Chondrocyte (in vitro differentiated cells): ENCODE measurements around the gene C1orf198. TPM values are rescaled to one million over a fixed set of nuclear protein-coding genes. Genes with fewer than 3 reads are reported as not detected.

Source experiments
- DNase-seq: peaks from one replicate; pipeline ENCODE4 v3.0.0; 2021; ENCODE audit warnings: mixed read lengths, low spot score
- H3K27ac Mint-ChIP-seq: one replicate; pipeline ENCODE4 v1.8.0; 2021; ENCODE audit warnings: mild to moderate bottlenecking, moderate library complexity, mixed read lengths; ENCODE audit not compliant: unreplicated experiment
- H3K27me3 Mint-ChIP-seq: 2 replicates; pipeline ENCODE4 v1.8.0; 2021; ENCODE audit warnings: low read depth, mixed read lengths
- H3K36me3 Mint-ChIP-seq: 2 replicates; pipeline ENCODE4 v1.8.0; 2021; ENCODE audit warnings: low read depth, mixed read lengths
- H3K4me1 Mint-ChIP-seq: 2 replicates; pipeline ENCODE4 v1.8.0; 2021; ENCODE audit warnings: low read depth, mild to moderate bottlenecking, mixed read lengths
- H3K4me3 Mint-ChIP-seq: one replicate; pipeline ENCODE4 v1.8.0; 2021; ENCODE audit warnings: mild to moderate bottlenecking, moderate library complexity, mixed read lengths; ENCODE audit not compliant: unreplicated experiment
- H3K9me3 Mint-ChIP-seq: 2 replicates; pipeline ENCODE4 v1.8.0; 2021; ENCODE audit warnings: low read depth, mixed read lengths
- CTCF ChIP-seq: fragments of 200-600 bp; sonication (generic); IDR thresholded peaks from 2 replicates; pipeline ENCODE4 v1.5.0; 2021; ENCODE audit warnings: antibody characterized with exemption, mild to moderate bottlenecking, moderate library complexity
- long read RNA-seq: library from polyadenylated mRNA; stranded (forward); transcript quantifications from one replicate; pipeline ENCODE4 v2.0.0, GENCODE V29; 2021
- total RNA-seq: library from RNA; stranded (reverse); gene quantifications from 3 replicates; pipeline ENCODE4 v1.2.1, GENCODE V29; 2021

The C1orf198 gene
- total RNA-seq = 474 to 505 TPM (median 492 TPM) in 3 replicates
- long read RNA-seq, transcript C1orf198-201 (4 exons, 3,858 nt) = major isoform, 1,608 of 1,824 reads
- long read RNA-seq, partial matches to known transcripts = 51 of 1,824 reads
- long read RNA-seq, other reads (novel, unspliced or antisense) = 161 of 1,824 reads

- peaks cover 51% of the 10 kb centered on the region for H3K4me1 Mint-ChIP-seq
- peaks cover 37% of the 10 kb centered on the region for H3K36me3 Mint-ChIP-seq
- peak within 1 kb of the TSS; percentile 96 for H3K27ac Mint-ChIP-seq
- peak; percentile 28 for TF ChIP-seq CTCF
- H3K27me3 Mint-ChIP-seq = no peaks in the 10 kb centered on the region
- DNase-seq = no peak
- H3K4me3 Mint-ChIP-seq = peak within 1 kb of the TSS; percentile 86
- H3K9me3 Mint-ChIP-seq = no peaks in the 10 kb centered on the region
Measured at GRCh38 chr1:230867903-230868735, at the start of gene C1orf198. Gene C1orf198 (minus strand): TSS chr1:230868521. CDS start chr1:230868512, 9 bp downstream.

GRCh38 chr1:230917284-230918135 is 49.2 kb upstream of the C1orf198 start:
- Mint-ChIP-seq H3K27ac (peak overlapping the region; percentile 0), H3K9me3 (no peaks in the 10 kb centered on the region), H3K4me1 (peaks cover 28% of the 10 kb centered on the region), H3K36me3 (peaks cover 31% of the 10 kb centered on the region), H3K27me3 (no peaks in the 10 kb centered on the region), H3K4me3 (no peak overlapping the region)
- TF ChIP-seq CTCF = peak; percentile 78
- no peak for DNase-seq

- Mint-ChIP-seq H3K9me3 (no peaks in the 10 kb centered on the region), H3K36me3 (peaks cover 30% of the 10 kb centered on the region), H3K27me3 (no peaks in the 10 kb centered on the region), H3K27ac (no peak overlapping the region), H3K4me1 (peaks cover 26% of the 10 kb centered on the region), H3K4me3 (no peak overlapping the region)
- no peak for TF ChIP-seq CTCF
- no peak for DNase-seq
Measured at GRCh38 chr1:230916587-230917283, 48.4 kb upstream of the C1orf198 start.

- no peak overlapping the region for H3K27ac Mint-ChIP-seq
- no peak for DNase-seq
Measured at GRCh38 chr1:230915078-230915477, 46.8 kb upstream of the C1orf198 start.

More at GRCh38 chr1:230915078-230915477, 46.8 kb upstream of the C1orf198 start:
- peaks cover 37% of the 10 kb centered on the region for H3K4me1 Mint-ChIP-seq
- H3K9me3 Mint-ChIP-seq = no peaks in the 10 kb centered on the region
- H3K27me3 Mint-ChIP-seq = no peaks in the 10 kb centered on the region
- TF ChIP-seq CTCF = no peak
- no peak overlapping the region for H3K4me3 Mint-ChIP-seq
- H3K36me3 Mint-ChIP-seq = peaks cover 29% of the 10 kb centered on the region
